Measurements from ENCODE around the gene ZCCHC7.

Gene ZCCHC7

GRCh38 chr9:37342895-37343294 lies 222.5 kb downstream of the ZCCHC7 start:
- no peak for DNase-seq

- DNase-seq, result no peak
Observed at GRCh38 chr9:37343724-37344123, 223.3 kb downstream of the ZCCHC7 start.

- DNase-seq, result no peak
Observed at GRCh38 chr9:37345038-37345437, 224.7 kb downstream of the ZCCHC7 start.

- DNase-seq, result no peak
Observed at GRCh38 chr9:37348917-37349316, 228.5 kb downstream of the ZCCHC7 start.

- no peak for DNase-seq
Observed at GRCh38 chr9:37350486-37351190, 230.3 kb downstream of the ZCCHC7 start.

- DNase-seq, result no peak
Observed at GRCh38 chr9:37353791-37354190, 233.4 kb downstream of the ZCCHC7 start.

- no peak for DNase-seq
Observed at GRCh38 chr9:37362430-37362829, 242.1 kb downstream of the ZCCHC7 start.

GRCh38 chr9:37363124-37363523 lies 242.8 kb downstream of the ZCCHC7 start:
- DNase-seq, result no peak

- no peak for DNase-seq
Observed at GRCh38 chr9:37364136-37364535, 243.8 kb downstream of the ZCCHC7 start.

GRCh38 chr9:37364751-37365360 lies 244.5 kb downstream of the ZCCHC7 start:
- DNase-seq, result no peak

GRCh38 chr9:37369671-37370070 lies 249.3 kb downstream of the ZCCHC7 start:
- DNase-seq, result no peak

- no peak for DNase-seq
Observed at GRCh38 chr9:37370282-37370681, 249.9 kb downstream of the ZCCHC7 start.

GRCh38 chr9:37370968-37371563 lies 250.7 kb downstream of the ZCCHC7 start:
- no peak for DNase-seq

GRCh38 chr9:37371565-37372464 lies 251.4 kb downstream of the ZCCHC7 start:
- DNase-seq, result no peak

- DNase-seq, result no peak
Observed at GRCh38 chr9:37372839-37373238, 252.5 kb downstream of the ZCCHC7 start.

- DNase-seq, result no peak
Observed at GRCh38 chr9:37373621-37374020, 253.2 kb downstream of the ZCCHC7 start.

GRCh38 chr9:37374892-37375291 lies 254.5 kb downstream of the ZCCHC7 start:
- no peak for DNase-seq

GRCh38 chr9:37377688-37378612 lies 257.6 kb downstream of the ZCCHC7 start:
- no peak for DNase-seq

- DNase-seq, result no peak
Observed at GRCh38 chr9:37378613-37379004, 258.2 kb downstream of the ZCCHC7 start.

- DNase-seq, result no peak
Observed at GRCh38 chr9:37379835-37380234, 259.5 kb downstream of the ZCCHC7 start.

GRCh38 chr9:37380570-37380969 lies 260.2 kb downstream of the ZCCHC7 start:
- DNase-seq, result no peak

GRCh38 chr9:37381094-37381741 lies 260.8 kb downstream of the ZCCHC7 start:
- DNase-seq, result no peak

Data from NCI-H748 treated with DMSO at 0.1 percent for 48 hours (cell line).